ENCODE results near the gene SPINK8. TPM values are rescaled to one million over a fixed set of nuclear protein-coding genes. Genes with fewer than 3 reads are reported as not detected.

SPINK8 gene
- total RNA-seq, 4 donors from 2014 or later, result not detected

DNA sequence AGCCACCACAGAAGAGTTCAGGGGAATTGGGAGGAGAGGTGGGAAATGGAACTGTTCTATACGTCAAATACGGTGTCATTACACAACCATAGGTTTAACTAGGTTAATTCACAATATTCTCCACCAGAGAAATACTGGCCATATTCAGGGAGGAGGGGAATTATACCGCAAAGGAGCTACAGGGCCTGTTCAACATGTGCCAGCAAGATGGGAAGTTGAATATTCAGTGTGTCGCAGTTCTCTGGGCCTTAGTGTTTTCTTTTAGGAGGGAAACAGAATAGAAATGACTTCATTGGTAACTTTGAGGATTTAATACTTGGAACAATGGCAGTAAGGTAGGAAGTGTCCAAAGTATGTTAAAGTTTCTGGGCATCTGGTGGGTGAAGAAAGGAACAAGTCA lies 20.5 kb upstream of the SPINK8 start:
- Histone ChIP-seq H3K9me3 (peaks cover 4% of the 10 kb centered on the region), H3K36me3 (no peaks in the 10 kb centered on the region), H3K4me1 (no peaks in the 10 kb centered on the region), H3K27ac (no peak overlapping the region), H3K27me3 (no peaks in the 10 kb centered on the region), H3K4me3 (no peak overlapping the region)
- TF ChIP-seq EP300 (IDR thresholded peaks at IDR 0.05) (no peak), POLR2AphosphoS5 (IDR thresholded peaks at IDR 0.05) (no peak), POLR2A (IDR thresholded peaks at IDR 0.05) (no peak), CTCF (IDR thresholded peaks at IDR 0.05) (no peak)
- DNase-seq (ENCODE audit: low spot score in 2 of 2), result no peak
- WGBS, result 68% methylated on average over 4 of the region's 4 CpGs

GRCh38 chr3:48352546-48352945 lies 19.1 kb upstream of the SPINK8 start:
- H3K27me3 ChIP-seq, result no peaks in the 10 kb centered on the region
- H3K36me3 ChIP-seq, result no peaks in the 10 kb centered on the region
- no peak for TF ChIP-seq POLR2A (IDR thresholded peaks at IDR 0.05)
- TF ChIP-seq CTCF (IDR thresholded peaks at IDR 0.05), result no peak
- no peak for TF ChIP-seq POLR2AphosphoS5 (IDR thresholded peaks at IDR 0.05)
- TF ChIP-seq EP300 (IDR thresholded peaks at IDR 0.05), result no peak
- no peaks in the 10 kb centered on the region for H3K4me1 ChIP-seq
- WGBS, result 51% methylated on average over 6 of the region's 6 CpGs
- H3K9me3 ChIP-seq, result no peaks in the 10 kb centered on the region
- H3K4me3 ChIP-seq, result no peak overlapping the region
- no peak overlapping the region for H3K27ac ChIP-seq
- DNase-seq (ENCODE audit: low spot score in 2 of 2), result no peak

DNA sequence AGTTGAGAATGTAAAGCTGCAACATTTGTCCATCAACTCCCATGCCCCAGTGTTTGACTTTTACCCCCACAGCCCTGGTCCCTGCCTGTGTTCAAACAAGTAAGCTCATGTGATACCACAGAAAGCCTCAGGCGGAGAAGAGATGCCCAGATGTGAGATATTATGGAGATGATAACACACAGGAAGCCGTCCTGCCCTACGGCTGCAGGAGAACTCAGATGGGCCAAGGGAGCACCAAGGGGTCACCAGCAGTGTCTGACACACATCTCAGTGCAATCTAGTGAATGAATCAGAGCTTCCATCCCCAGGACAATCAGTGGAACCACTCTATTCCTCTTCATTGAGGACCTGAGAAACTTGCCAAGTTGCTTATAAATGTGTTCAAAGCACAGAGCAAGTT lies 14.0 kb upstream of the SPINK8 start:
- DNase-seq (ENCODE audit: low spot score in 2 of 2), result no peak
- Histone ChIP-seq H3K4me1 (no peaks in the 10 kb centered on the region), H3K36me3 (no peaks in the 10 kb centered on the region), H3K4me3 (no peak overlapping the region), H3K27ac (no peak overlapping the region), H3K9me3 (no peaks in the 10 kb centered on the region), H3K27me3 (no peaks in the 10 kb centered on the region)
- TF ChIP-seq POLR2AphosphoS5 (IDR thresholded peaks at IDR 0.05) (no peak), CTCF (IDR thresholded peaks at IDR 0.05) (no peak), EP300 (IDR thresholded peaks at IDR 0.05) (no peak), POLR2A (IDR thresholded peaks at IDR 0.05) (no peak)
- 49% methylated on average over 3 of the region's 3 CpGs for WGBS

- H3K27ac ChIP-seq, result no peak overlapping the region
- H3K4me1 ChIP-seq, result no peaks in the 10 kb centered on the region
- no peaks in the 10 kb centered on the region for H3K27me3 ChIP-seq
- H3K4me3 ChIP-seq, result no peak overlapping the region
- H3K9me3 ChIP-seq, result no peaks in the 10 kb centered on the region
- DNase-seq (ENCODE audit: low spot score in 2 of 2), result no peak
- TF ChIP-seq EP300 (IDR thresholded peaks at IDR 0.05) (no peak), POLR2A (IDR thresholded peaks at IDR 0.05) (no peak), POLR2AphosphoS5 (IDR thresholded peaks at IDR 0.05) (no peak), CTCF (IDR thresholded peaks at IDR 0.05) (no peak)
- no peaks in the 10 kb centered on the region for H3K36me3 ChIP-seq
- 56% methylated on average over 2 of the region's 2 CpGs for WGBS
Observed at GRCh38 chr3:48345946-48346572, 12.6 kb upstream of the SPINK8 start.

DNA sequence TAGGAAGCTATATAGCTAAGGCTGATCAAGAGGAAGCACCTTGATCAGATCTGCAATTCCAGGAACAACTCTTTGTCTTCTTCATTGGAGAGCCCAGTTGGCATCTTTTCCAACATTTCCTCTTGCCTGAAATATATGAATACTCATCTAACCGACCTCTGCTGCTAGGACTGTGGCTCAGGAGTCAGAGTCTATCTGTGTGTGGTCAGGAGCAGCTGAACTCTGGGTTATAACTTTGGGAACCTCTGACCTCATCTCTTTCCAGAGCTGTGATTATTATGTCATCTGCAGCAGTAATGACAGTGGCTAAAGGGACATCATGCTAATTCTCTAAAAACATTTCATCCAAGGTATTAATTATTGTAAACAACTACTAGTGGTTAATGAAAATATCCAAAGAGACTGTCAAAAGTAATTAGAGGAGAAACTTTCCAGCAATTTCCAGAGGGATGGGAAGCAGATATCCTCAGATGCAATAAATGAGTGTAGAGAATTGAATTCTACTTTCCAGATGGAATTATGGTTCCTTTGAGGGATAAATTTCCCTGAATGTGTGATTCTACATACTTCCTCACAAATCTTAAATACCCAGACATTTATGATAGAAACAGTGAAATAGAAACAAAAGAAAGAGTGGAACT lies 11.5 kb upstream of the SPINK8 start:
- WGBS, result 39% methylated on average over 1 of the region's 1 CpG
- TF ChIP-seq EP300 (IDR thresholded peaks at IDR 0.05) (no peak), CTCF (IDR thresholded peaks at IDR 0.05) (no peak), POLR2AphosphoS5 (IDR thresholded peaks at IDR 0.05) (no peak), POLR2A (IDR thresholded peaks at IDR 0.05) (no peak)
- DNase-seq (ENCODE audit: low spot score in 2 of 2), result no peak
- Histone ChIP-seq H3K4me1 (no peaks in the 10 kb centered on the region), H3K36me3 (no peaks in the 10 kb centered on the region), H3K27ac (no peak overlapping the region), H3K27me3 (no peaks in the 10 kb centered on the region), H3K4me3 (no peak overlapping the region), H3K9me3 (no peaks in the 10 kb centered on the region)

All from suprapubic skin (tissue), 4 donors.